OCI-LY1 (cell line): Measurements from ENCODE around the gene PACSIN1.

Experiments
- H2AFZ ChIP-seq: fragments of 200-600 bp; sonication (generic), shearing (Covaris generic); 2 replicates; pipeline ENCODE4 v1.6.0; 2014; ENCODE audit warnings: antibody characterized with exemption, mild to moderate bottlenecking, low read length
- H3F3A ChIP-seq: fragments of 200-600 bp; sonication (generic), shearing (Covaris generic); 2 replicates; pipeline ENCODE4 v1.6.0; 2014; ENCODE audit warnings: mild to moderate bottlenecking, antibody characterized with exemption, low read length, moderate library complexity; ENCODE audit not compliant: insufficient read depth
- H3K27ac ChIP-seq: fragments of 200-600 bp; sonication (generic); 2 replicates; pipeline ENCODE4 v1.5.1; 2014; ENCODE audit warnings: low read length, mixed run types, mild to moderate bottlenecking, low read depth; ENCODE audit not compliant: poor library complexity, severe bottlenecking
- H3K27me3 ChIP-seq: fragments of 200-600 bp; sonication (generic); 2 replicates; pipeline ENCODE4 v1.6.0; 2014; ENCODE audit warnings: antibody characterized with exemption, mild to moderate bottlenecking, low read length, moderate library complexity; ENCODE audit not compliant: insufficient read depth
- H3K36me3 ChIP-seq: fragments of 200-600 bp; sonication (generic); 2 replicates; pipeline ENCODE4 v1.6.1; 2014; ENCODE audit warnings: mild to moderate bottlenecking, antibody characterized with exemption, low read length, moderate library complexity, mixed read lengths; ENCODE audit not compliant: insufficient read depth
- H3K4me1 ChIP-seq: fragments of 200-600 bp; sonication (generic); 2 replicates; pipeline ENCODE4 v1.5.1; 2014; ENCODE audit warnings: mild to moderate bottlenecking, low read length, moderate library complexity; ENCODE audit not compliant: insufficient read depth, severe bottlenecking
- H3K4me2 ChIP-seq: fragments of 200-600 bp; sonication (generic), shearing (Covaris generic); 2 replicates; pipeline ENCODE4 v1.6.1; 2014; ENCODE audit warnings: low read length
- H3K4me3 ChIP-seq: fragments of 200-600 bp; sonication (generic); 2 replicates; pipeline ENCODE4 v1.5.1; 2014; ENCODE audit warnings: low read length, low read depth, mild to moderate bottlenecking, mixed read lengths; ENCODE audit not compliant: poor library complexity, severe bottlenecking
- H3K79me2 ChIP-seq: fragments of 200-600 bp; shearing (Covaris generic); 2 replicates; pipeline ENCODE4 v1.6.1; 2016; ENCODE audit warnings: mixed run types, low read length, mixed read lengths; ENCODE audit not compliant: insufficient read depth
- H3K9ac ChIP-seq: fragments of 200-600 bp; sonication (generic), shearing (Covaris generic); 2 replicates; pipeline ENCODE4 v1.6.1; 2014; ENCODE audit warnings: mild to moderate bottlenecking, low read length, mixed read lengths
- H3K9me2 ChIP-seq: fragments of 200-600 bp; sonication (generic), shearing (Covaris generic); 2 replicates; pipeline ENCODE4 v1.6.1; 2014; ENCODE audit warnings: low read depth, mild to moderate bottlenecking, low read length, mixed read lengths
- H3K9me3 ChIP-seq: fragments of 200-600 bp; shearing (Covaris generic); 2 replicates; pipeline ENCODE4 v1.6.1; 2014; ENCODE audit warnings: low read length, mixed read lengths
- H4K20me1 ChIP-seq: fragments of 200-600 bp; sonication (generic), shearing (Covaris generic); 2 replicates; pipeline ENCODE4 v1.6.0; 2016; ENCODE audit warnings: mild to moderate bottlenecking, low read length; ENCODE audit not compliant: insufficient read depth
- CTCF ChIP-seq: fragments of 200-600 bp; sonication (generic), shearing (Covaris generic); IDR thresholded peaks from 2 replicates; pipeline ENCODE4 v1.5.1; 2017; ENCODE audit warnings: mild to moderate bottlenecking, antibody characterized with exemption, low read length, moderate library complexity, mixed read lengths
- EZH2 ChIP-seq: fragments of 200-600 bp; sonication (generic), shearing (Covaris generic); IDR thresholded peaks from 2 replicates; pipeline ENCODE4 v1.8.0; 2017; ENCODE audit warnings: borderline replicate concordance, mixed run types, mild to moderate bottlenecking, antibody characterized with exemption, low read length, moderate library complexity, mixed read lengths

PACSIN1 gene

GRCh38 chr6:34497411-34497810, 31.5 kb downstream of the PACSIN1 start:
- Histone ChIP-seq H3K27ac (no peak overlapping the region), H4K20me1 (no peaks in the 10 kb centered on the region), H3K9me3 (no peaks in the 10 kb centered on the region), H3K9me2 (no peaks in the 10 kb centered on the region), H3K4me3 (no peak overlapping the region), H3F3A (no peaks in the 10 kb centered on the region), H3K9ac (no peak overlapping the region), H3K27me3 (peaks cover 8% of the 10 kb centered on the region; the same call in 1 of the 2 replicates), H3K36me3 (no peaks in the 10 kb centered on the region), H3K4me2 (no peak overlapping the region), H3K79me2 (no peaks in the 10 kb centered on the region), H2AFZ (no peak overlapping the region), H3K4me1 (no peaks in the 10 kb centered on the region)
- TF ChIP-seq EZH2 (no peak), CTCF (no peak)

DNA sequence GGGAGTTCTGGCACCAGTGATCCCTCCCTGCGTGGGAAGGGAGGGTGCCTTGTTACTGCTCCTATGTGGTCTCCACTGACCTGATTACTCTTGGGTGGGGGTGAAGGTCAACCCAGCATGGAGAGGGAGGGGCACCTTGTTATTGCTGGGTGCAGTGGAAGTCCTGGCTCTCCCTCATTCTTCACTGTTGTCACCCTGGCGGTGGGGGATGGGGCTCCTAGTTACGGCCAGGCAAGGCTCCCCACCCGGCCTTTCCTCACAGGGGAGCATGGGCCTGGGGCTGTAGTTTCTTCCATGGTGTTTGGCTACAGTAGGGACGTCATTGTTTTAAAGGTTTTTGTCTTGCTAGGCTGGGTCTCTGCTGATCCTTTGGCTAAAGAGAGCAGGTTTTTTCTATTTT, 40.8 kb downstream of the PACSIN1 start:
- no peak for TF ChIP-seq CTCF
- TF ChIP-seq EZH2 = no peak
- no peaks in the 10 kb centered on the region for H3F3A ChIP-seq
- H3K4me3 ChIP-seq = no peak overlapping the region
- no peaks in the 10 kb centered on the region for H3K9me2 ChIP-seq
- H3K36me3 ChIP-seq = no peaks in the 10 kb centered on the region; the same call in 1 of the 2 replicates
- no peak overlapping the region for H2AFZ ChIP-seq
- no peaks in the 10 kb centered on the region for H3K4me1 ChIP-seq
- no peaks in the 10 kb centered on the region for H4K20me1 ChIP-seq
- no peak overlapping the region for H3K4me2 ChIP-seq
- H3K27ac ChIP-seq = no peak overlapping the region
- no peaks in the 10 kb centered on the region for H3K79me2 ChIP-seq
- H3K9me3 ChIP-seq = peaks cover 10% of the 10 kb centered on the region
- no peak overlapping the region for H3K9ac ChIP-seq
- H3K27me3 ChIP-seq = no peaks in the 10 kb centered on the region

- no peak for TF ChIP-seq EZH2
- no peak for TF ChIP-seq CTCF
- H4K20me1 ChIP-seq = no peaks in the 10 kb centered on the region
- H3K27me3 ChIP-seq = no peaks in the 10 kb centered on the region
- H3K9ac ChIP-seq = no peak overlapping the region
- H2AFZ ChIP-seq = no peak overlapping the region
- H3F3A ChIP-seq = no peaks in the 10 kb centered on the region
- peaks cover 10% of the 10 kb centered on the region for H3K9me3 ChIP-seq
- H3K36me3 ChIP-seq = no peaks in the 10 kb centered on the region; the same call in 1 of the 2 replicates
- no peak overlapping the region for H3K27ac ChIP-seq
- H3K79me2 ChIP-seq = no peaks in the 10 kb centered on the region
- H3K4me3 ChIP-seq = no peak overlapping the region
- H3K4me1 ChIP-seq = no peaks in the 10 kb centered on the region
- H3K9me2 ChIP-seq = no peaks in the 10 kb centered on the region
- H3K4me2 ChIP-seq = no peak overlapping the region
These were observed 42.5 kb downstream of the PACSIN1 start for GRCh38 chr6:34508425-34508824.
